Measurements from ENCODE around the gene OLFML3.

The OLFML3 gene

GRCh38 chr1:114009393-114009792, 30.1 kb downstream of the OLFML3 start:
- no peaks in the 10 kb centered on the region for H3K27me3 ChIP-seq (replicated peaks; ENCODE audit: insufficient read depth, low read length)
- H3K36me3 ChIP-seq (replicated peaks; ENCODE audit: insufficient read depth, low read length), result no peaks in the 10 kb centered on the region
- H3K27ac ChIP-seq (ENCODE audit: low read length), result no peak overlapping the region
- TF ChIP-seq CTCF (IDR thresholded peaks at IDR 0.05; ENCODE audit: low read length), result no peak
- TF ChIP-seq EZH2phosphoT487 (IDR thresholded peaks at IDR 0.05; ENCODE audit: low read length), result no peak
- no peak for TF ChIP-seq EZH2 (optimal IDR thresholded peaks at IDR 0.05; ENCODE audit: low read depth, low read length)
- no peak for DNase-seq
- H3K4me1 ChIP-seq (ENCODE audit: low read length), result no peaks in the 10 kb centered on the region
- no peaks in the 10 kb centered on the region for H3K79me2 ChIP-seq (ENCODE audit: low read length)
- no peaks in the 10 kb centered on the region for H3K9me3 ChIP-seq (replicated peaks; ENCODE audit: insufficient read depth, low read length)
- H3K9me2 ChIP-seq (replicated peaks; ENCODE audit: insufficient read depth, low read length), result no peaks in the 10 kb centered on the region
- no peak overlapping the region for H3K9ac ChIP-seq (ENCODE audit: low read length)
- no peaks in the 10 kb centered on the region for H4K20me1 ChIP-seq (ENCODE audit: insufficient read depth, low read length)
- H3F3A ChIP-seq (ENCODE audit: insufficient read depth, low read length), result no peaks in the 10 kb centered on the region
- no peak overlapping the region for H3K4me2 ChIP-seq (ENCODE audit: low read depth, low read length)
- H3K4me3 ChIP-seq (ENCODE audit: low read length), result no peak overlapping the region
- no peak overlapping the region for H2AFZ ChIP-seq (ENCODE audit: low read length)

GRCh38 chr1:114010433-114011184, 31.3 kb downstream of the OLFML3 start:
- Histone ChIP-seq H3K27ac (ENCODE audit: low read length) (no peak overlapping the region), H2AFZ (ENCODE audit: low read length) (no peak overlapping the region), H3K9me2 (replicated peaks; ENCODE audit: insufficient read depth, low read length) (no peaks in the 10 kb centered on the region), H4K20me1 (ENCODE audit: insufficient read depth, low read length) (no peaks in the 10 kb centered on the region), H3K4me3 (ENCODE audit: low read length) (no peak overlapping the region), H3K79me2 (ENCODE audit: low read length) (no peaks in the 10 kb centered on the region), H3K36me3 (replicated peaks; ENCODE audit: insufficient read depth, low read length) (no peaks in the 10 kb centered on the region), H3K4me1 (ENCODE audit: low read length) (no peaks in the 10 kb centered on the region), H3K9me3 (replicated peaks; ENCODE audit: insufficient read depth, low read length) (no peaks in the 10 kb centered on the region), H3K27me3 (replicated peaks; ENCODE audit: insufficient read depth, low read length) (no peaks in the 10 kb centered on the region), H3F3A (ENCODE audit: insufficient read depth, low read length) (no peaks in the 10 kb centered on the region), H3K9ac (ENCODE audit: low read length) (no peak overlapping the region), H3K4me2 (ENCODE audit: low read depth, low read length) (no peak overlapping the region)
- no peak for DNase-seq
- TF ChIP-seq EZH2 (optimal IDR thresholded peaks at IDR 0.05; ENCODE audit: low read depth, low read length), result no peak
- no peak for TF ChIP-seq CTCF (IDR thresholded peaks at IDR 0.05; ENCODE audit: low read length)
- no peak for TF ChIP-seq EZH2phosphoT487 (IDR thresholded peaks at IDR 0.05; ENCODE audit: low read length)

GRCh38 chr1:114011796-114012195, 32.5 kb downstream of the OLFML3 start:
- Histone ChIP-seq H3K4me3 (ENCODE audit: low read length) (no peak overlapping the region), H4K20me1 (ENCODE audit: insufficient read depth, low read length) (no peaks in the 10 kb centered on the region), H3F3A (ENCODE audit: insufficient read depth, low read length) (no peaks in the 10 kb centered on the region), H2AFZ (ENCODE audit: low read length) (no peak overlapping the region), H3K4me1 (ENCODE audit: low read length) (no peaks in the 10 kb centered on the region), H3K9ac (ENCODE audit: low read length) (no peak overlapping the region), H3K9me3 (replicated peaks; ENCODE audit: insufficient read depth, low read length) (no peaks in the 10 kb centered on the region), H3K27ac (ENCODE audit: low read length) (no peak overlapping the region), H3K9me2 (replicated peaks; ENCODE audit: insufficient read depth, low read length) (no peaks in the 10 kb centered on the region), H3K79me2 (ENCODE audit: low read length) (no peaks in the 10 kb centered on the region), H3K36me3 (replicated peaks; ENCODE audit: insufficient read depth, low read length) (no peaks in the 10 kb centered on the region), H3K27me3 (replicated peaks; ENCODE audit: insufficient read depth, low read length) (no peaks in the 10 kb centered on the region), H3K4me2 (ENCODE audit: low read depth, low read length) (no peak overlapping the region)
- TF ChIP-seq EZH2 (optimal IDR thresholded peaks at IDR 0.05; ENCODE audit: low read depth, low read length) (no peak), EZH2phosphoT487 (IDR thresholded peaks at IDR 0.05; ENCODE audit: low read length) (no peak), CTCF (IDR thresholded peaks at IDR 0.05; ENCODE audit: low read length) (no peak)
- no peak for DNase-seq

All from MM.1S (cell line).